NCI-H526 (cell line): Measurements from ENCODE around the gene LBH.

ENCODE experiments used
- DNase-seq, 2 experiments: peaks; one replicate each; lab custom pipeline; 2025; lab: John Stamatoyannopoulos, UW

Gene LBH

GRCh38 chr2:30235008-30235655, 3.8 kb downstream of the LBH start:
- DNase-seq: no peak

GRCh38 chr2:30235859-30236535, 4.7 kb downstream of the LBH start:
- DNase-seq: no peak

DNA sequence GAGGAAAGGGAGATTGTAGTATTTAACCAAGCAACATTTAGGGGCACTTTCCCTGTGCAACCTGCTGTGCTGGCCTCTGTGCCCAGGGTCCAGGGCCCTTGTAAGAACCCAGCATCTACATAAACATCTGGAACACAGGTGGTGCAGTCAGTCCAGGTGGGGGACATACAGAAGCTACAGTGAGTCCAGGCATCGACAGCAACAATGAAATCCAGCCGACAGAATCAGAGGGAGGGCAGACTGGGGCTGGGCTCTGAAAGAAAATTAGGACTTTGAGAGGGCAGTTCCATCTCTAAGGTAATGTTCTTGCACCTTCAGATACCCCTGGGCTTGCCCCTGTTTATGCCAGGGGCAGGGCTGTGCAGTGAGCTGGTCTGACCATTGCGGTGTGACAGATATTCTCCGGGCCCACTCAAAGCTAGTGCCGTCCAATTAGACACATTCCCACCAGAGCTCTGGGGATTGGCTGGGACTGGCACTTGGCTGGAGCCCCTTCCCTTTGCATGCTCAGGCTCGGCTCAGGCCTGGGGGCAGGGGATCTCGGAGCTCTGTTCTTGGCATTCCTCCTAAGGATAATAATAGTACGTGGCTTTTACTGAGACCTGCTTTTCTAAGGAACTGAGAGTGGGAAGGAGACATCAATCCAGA, 5.4 kb downstream of the LBH start:
- no peak for DNase-seq

DNA sequence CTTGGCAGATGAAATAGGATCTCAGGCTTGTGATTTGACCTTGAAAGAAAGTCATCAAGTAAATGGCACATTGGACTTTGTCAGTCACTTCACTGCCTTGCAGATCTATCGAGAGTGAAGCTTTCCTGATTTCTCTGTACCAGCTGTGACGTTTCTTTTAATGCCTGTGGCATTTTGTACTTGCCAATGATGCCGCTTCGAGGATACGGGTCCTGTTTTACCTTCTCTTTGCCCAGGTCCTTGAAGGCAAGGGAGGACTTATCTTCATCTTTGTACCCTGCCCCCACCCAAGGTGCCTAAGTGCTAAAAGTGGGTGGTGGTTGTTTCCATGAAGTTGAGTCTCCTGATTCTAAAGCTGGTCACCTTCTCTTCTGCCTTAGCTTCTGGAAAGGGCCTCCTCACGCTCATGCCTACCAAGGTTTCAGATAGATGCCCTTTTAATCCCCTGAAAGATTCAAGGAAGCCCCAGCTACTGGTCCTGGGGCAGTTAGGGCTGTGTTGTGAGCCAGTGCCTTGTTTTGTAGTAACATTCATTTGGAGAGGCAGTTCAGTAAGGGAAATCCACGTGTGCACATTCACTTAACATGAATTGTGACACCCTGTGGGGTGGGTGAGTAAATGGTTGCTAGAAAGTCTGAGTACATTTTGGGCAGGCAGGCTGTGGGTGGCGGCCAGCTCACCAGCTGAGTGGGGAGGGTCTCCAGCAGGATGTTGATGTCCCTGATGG, 6.1 kb downstream of the LBH start:
- no peak for DNase-seq

GRCh38 chr2:30237966-30238800, 6.8 kb downstream of the LBH start:
- no peak for DNase-seq

- peak in 1 of 2 experiments; percentile 68 for DNase-seq
These were observed 8.1 kb downstream of the LBH start for GRCh38 chr2:30239308-30239985.

DNA sequence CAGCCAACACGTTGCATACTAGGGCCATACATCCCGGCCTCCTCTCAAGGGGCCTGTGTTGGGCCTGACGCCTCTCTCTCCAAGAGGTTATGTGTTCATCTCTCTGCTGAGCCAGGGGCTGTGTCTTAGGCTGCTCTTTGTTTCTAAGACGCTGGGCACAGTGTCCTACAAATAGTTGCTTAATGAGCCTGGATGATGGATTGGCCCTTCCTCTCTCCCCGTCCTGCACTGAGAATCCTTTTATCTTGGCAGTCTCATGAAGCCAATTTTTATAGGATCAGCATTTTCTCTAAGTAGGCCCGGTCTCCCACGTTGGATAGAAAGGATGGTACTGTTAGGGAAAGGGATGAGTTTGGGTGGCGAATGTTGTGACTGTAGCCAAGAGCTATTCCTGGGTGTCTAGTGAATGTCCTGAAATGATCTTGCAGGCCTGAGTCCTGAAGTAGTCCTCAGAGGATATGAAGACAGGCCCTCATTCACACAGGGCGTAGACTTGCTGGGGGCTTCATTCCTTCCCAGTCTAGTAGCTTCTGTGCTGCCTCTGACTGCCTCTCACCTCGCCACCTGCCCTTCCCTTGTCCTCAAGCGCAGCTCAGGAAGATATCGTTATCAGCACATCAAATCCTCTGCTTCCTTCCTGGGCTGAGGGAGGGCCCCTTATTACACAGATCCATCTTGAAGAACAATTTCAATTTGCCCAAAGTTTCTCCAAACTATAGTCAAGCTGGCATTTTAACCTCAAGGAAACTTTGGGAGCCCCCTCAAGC, 8.8 kb downstream of the LBH start:
- DNase-seq: no peak

DNA sequence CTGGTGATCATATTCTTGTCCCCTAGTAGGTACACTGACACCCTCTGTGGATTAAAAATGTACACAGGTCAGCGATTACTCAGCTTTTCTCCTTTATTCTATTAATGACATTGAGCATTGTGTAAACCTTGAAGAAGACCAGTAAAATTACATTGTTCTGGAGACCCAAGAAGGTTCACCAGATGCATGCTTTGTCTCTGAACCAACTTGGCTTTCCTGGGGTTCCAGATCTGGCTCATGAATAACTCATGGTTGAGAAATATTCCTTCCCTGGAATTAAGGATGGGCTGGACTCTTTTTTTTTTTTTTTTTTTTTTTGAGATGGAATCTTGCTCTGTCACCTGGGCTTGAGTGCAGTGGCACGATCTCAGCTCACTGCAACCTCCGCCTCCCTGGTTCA, 11.9 kb downstream of the LBH start:
- DNase-seq: no peak

DNA sequence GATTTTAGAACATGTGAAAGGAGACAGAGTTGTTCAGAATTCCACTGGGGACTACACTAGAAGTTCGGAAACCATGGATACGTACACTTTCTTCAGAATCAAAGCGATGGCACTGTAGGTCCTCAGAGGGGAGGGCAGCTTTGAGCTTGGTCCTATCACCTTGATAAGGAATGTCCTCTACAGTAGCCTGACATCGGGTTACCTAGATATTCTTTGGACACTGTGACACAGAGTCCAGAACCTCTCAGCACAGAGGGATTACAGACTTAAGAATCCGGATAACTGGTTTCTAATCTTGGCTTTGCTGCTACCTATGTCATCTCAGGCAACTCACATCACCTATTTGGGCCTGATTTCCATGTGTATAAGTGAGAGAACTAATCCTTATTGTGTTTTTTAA, 14.0 kb downstream of the LBH start:
- no peak for DNase-seq

- no peak for DNase-seq
These were observed 17.5 kb downstream of the LBH start for GRCh38 chr2:30248791-30249190.

DNA sequence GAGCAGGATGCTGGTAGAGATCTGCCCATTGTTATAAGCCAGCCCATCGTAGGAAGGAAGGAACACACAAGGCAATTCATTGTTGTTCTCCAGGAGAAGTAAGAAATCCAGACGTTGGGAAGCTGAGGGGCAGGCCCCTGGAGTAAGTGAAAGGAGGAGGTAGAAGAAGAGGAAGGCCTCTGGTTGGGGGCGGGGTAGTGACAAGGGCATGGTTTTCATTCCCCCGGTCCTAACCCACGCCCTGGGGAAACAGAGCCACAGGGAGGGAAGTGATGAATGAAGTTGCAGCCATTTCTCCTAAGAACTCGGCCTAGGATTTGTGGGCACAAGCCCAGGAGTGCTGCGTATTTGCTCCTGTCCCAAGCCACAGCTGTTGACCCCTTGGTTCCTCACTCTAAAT, 18.0 kb downstream of the LBH start:
- DNase-seq: no peak

GRCh38 chr2:30250421-30250820, 19.1 kb downstream of the LBH start:
- DNase-seq: no peak

GRCh38 chr2:30252723-30253701, 21.7 kb downstream of the LBH start:
- DNase-seq: no peak

- no peak for DNase-seq
These were observed 22.7 kb downstream of the LBH start for GRCh38 chr2:30253873-30254684.

GRCh38 chr2:30254685-30255001, 23.3 kb downstream of the LBH start:
- DNase-seq: no peak

- no peak for DNase-seq
These were observed 23.7 kb downstream of the LBH start for GRCh38 chr2:30255026-30255425.

GRCh38 chr2:30255466-30256408, 24.4 kb downstream of the LBH start:
- no peak for DNase-seq
